PC-9 (cell line): ENCODE results near the gene CMTR1.

ENCODE experiments used
- CTCF ChIP-seq: fragments of 200-600 bp; sonication (generic); conservative IDR thresholded peaks from 2 replicates; pipeline ENCODE4 v1.6.1; 2017; ENCODE audit warnings: mixed run types, antibody characterized with exemption, mild to moderate bottlenecking, moderate library complexity
- EZH2 ChIP-seq: fragments of 200-600 bp; sonication (generic); IDR thresholded peaks from 2 replicates; pipeline ENCODE4 v1.8.0; 2017; ENCODE audit warnings: antibody characterized with exemption, low read depth

- TF ChIP-seq CTCF (no peak), EZH2 (no peak)
These were observed 85.1 kb downstream of the CMTR1 start for GRCh38 chr6:37518116-37518515.
